Stimulated activated CD8-positive, alpha-beta memory T cell treated with anti-CD3 and anti-CD28 coated beads, Interleukin-15, amount 100 ng/mL, for 1 hour (primary cell): ENCODE measurements around the gene NGDN.

ENCODE experiments used
- DNase-seq: peaks from one replicate; pipeline ENCODE4 v3.0.0-alpha.2; 2020; ENCODE audit warnings: low read depth

The NGDN gene

GRCh38 chr14:23478109-23478759 is 8.7 kb downstream of the NGDN start:
- DNase-seq, result peak; percentile 50

- no peak for DNase-seq
Measured at GRCh38 chr14:23481362-23481970, 12.0 kb downstream of the NGDN start.

- no peak for DNase-seq
Measured at GRCh38 chr14:23481979-23482822, 12.7 kb downstream of the NGDN start.

GRCh38 chr14:23482823-23483148 is 13.3 kb downstream of the NGDN start:
- no peak for DNase-seq

DNA sequence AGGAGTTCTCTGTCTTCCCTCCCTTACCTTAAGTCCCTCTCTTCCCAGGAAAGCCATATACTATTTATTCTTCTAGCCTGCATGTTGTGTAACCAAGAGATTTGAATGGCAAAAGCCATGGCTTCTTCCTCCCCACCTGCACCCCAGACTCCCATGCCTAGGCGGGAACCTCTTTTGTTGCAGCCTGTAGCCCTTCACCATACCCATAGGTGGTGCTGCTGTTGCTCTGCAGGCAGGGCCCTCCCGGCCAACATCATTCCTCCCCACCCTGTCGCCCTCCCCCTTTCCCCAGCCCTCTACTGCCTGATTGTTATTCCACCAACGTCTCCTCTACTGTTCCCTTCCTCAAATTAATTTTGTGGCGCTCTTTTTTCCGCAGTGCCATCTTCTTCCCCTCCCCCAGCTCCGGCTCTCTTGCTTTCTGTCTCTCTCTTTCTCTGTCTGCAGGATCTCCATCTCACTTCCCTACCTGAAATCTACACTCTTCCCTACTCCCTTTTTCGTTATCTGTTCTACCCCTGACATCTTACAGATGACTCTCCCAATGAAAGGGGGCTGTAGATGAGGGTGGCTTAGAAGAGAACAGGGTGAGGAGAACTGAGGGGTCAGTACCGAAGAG is 13.8 kb downstream of the NGDN start:
- DNase-seq, result no peak

DNA sequence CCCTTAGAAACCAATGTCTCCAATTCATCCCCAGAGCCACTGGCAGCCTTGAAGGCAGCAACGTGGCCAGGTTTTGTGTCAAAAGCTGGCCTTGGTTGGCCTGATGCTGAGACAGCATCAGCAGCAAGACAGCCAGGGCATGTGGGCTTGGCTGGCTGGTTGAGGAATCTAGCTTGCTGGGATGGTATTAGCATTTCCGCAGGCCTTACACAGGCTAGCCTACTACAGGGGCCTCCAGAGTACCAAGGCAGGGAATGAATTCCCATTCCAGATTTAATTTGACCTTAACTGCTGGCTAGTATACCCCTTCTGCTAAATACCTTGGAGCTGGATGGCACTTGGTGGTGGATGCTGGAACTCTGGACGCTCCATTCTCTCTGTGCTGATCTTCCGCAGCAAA is 15.8 kb downstream of the NGDN start:
- DNase-seq, result no peak

DNA sequence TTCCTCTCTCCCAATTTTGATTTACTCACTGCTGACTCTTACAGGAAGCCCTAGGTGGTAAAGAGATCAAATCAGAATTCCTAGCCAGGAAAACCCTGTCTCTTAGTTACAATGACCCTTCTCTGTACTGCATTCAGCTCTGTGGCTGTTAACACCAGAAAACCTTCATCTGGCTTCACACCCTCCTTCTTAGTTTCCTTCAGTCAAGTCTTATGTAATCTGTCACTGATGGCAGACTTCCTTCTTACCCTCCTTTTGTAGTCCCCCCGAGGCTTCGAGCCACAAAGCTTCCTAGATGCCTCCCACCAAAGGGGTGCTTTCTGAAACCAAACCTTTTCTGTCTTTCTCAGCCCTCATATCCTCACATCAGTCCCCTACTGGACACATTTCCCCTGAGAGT is 16.5 kb downstream of the NGDN start:
- no peak for DNase-seq

- DNase-seq, result no peak
Measured at GRCh38 chr14:23487216-23487615, 17.7 kb downstream of the NGDN start.

DNA sequence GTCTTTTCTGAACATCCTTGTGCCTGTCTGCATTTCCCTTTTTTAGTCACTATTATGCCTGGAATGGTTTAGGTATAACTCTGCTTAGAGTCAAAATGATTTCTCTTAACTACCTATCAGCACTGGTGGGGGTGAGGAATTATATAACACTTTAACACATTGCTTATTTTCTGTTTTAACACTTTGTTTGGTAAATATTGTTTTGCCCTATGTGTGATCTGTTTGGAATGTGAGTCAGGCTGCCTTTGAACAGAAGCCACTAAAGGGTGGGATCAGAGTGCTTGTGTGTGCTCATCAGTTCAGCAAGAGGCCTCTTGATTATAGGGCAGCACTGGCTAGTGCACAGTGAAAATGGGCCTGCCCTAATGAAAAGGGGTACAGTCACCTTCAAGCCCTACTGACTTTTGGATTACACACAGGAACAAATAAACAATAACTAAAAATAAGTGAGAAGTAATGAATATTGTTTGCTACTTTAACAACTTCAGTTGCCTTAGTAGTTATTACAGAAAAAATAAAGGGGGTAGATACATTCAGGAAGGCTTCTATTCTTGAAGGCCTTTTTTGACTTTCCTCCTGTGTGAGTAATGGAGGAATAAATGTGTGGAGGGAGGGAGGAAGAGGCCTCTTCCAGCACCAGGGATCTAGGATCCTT is 23.2 kb downstream of the NGDN start:
- DNase-seq, result no peak

DNA sequence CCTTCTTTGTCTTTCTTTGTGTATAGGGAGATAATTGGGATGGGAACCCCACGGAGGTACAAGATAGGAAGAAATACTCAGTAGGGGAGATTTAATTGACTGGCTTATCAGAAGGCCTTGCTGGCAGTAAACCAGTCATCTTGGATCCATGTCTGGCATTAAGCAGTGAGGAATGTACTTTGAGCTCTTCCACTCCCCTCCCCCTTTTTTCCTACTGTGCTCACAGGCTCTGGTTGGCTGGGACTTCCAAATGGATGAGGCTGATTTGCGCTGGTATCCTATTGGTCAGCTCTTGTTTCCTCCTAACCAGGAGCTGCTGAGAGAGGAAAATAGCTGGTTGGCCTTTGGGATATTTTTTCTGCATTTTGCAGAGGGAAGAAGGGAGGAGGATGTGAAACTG is 24.7 kb downstream of the NGDN start:
- DNase-seq, result no peak

- DNase-seq, result no peak
Measured at GRCh38 chr14:23512156-23512555, 42.7 kb downstream of the NGDN start.

- no peak for DNase-seq
Measured at GRCh38 chr14:23513005-23513817, 43.7 kb downstream of the NGDN start.

DNA sequence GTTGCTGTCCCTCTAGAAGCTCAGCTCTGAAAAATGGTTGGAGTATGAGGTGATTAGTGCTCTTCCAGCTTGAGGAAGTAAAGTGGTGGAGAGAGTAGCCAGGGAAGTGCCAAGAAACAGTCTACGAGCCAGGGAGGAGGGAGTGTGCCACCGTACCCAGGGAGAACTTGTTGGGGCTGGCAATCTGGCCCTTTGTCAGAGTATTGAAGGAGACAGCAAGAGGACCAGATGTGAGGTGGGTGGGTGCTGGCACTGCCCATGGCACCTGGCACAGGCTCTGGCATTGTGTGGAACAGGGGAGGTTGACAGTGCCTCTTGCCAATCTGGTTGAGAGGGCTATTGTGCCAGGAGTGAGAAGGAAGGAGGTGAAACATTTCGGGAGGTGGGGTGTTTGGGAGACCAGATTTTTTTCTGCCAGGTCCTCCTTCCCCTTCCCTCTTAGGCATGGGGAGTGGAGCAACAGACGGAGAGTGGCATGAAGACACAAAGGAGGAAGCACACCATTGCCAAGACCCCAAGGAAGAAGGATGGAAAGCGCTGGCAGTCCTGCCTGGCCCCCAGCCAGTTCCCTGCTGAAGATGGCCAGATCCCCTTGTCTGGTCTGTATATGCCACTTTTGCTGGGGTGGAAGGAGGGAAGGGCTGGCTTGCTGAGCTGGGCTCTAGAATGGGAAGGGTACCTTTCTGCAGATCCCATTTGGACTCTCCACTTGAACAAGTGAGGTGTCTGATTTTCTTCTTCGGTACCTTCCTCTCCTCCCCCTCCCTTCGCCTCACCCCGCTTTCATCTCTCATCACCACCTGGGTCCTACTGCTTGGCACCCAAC is 44.5 kb downstream of the NGDN start:
- DNase-seq, result no peak

GRCh38 chr14:23514644-23514957 is 45.1 kb downstream of the NGDN start:
- no peak for DNase-seq

- DNase-seq, result no peak
Measured at GRCh38 chr14:23517650-23518326, 48.3 kb downstream of the NGDN start.

DNA sequence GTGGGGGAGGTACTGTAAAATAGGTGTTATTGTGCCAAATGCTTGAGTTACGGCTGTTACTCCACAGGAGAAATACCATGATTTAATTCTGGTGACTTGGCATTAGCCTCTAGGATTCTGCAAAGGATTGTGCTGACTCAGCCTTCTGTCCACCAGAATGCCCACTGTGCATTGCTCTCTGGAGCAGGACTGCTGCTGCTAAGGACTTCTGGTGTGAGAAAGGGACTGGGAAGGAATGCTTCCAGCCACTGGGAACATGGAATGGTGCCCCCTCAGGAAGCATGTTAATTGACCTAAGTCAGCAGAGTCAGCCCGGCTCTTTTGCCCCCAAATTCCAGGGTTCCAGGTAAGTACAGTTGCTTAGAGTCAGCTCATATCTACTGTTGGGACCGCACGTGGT is 49.2 kb downstream of the NGDN start:
- DNase-seq, result no peak

DNA sequence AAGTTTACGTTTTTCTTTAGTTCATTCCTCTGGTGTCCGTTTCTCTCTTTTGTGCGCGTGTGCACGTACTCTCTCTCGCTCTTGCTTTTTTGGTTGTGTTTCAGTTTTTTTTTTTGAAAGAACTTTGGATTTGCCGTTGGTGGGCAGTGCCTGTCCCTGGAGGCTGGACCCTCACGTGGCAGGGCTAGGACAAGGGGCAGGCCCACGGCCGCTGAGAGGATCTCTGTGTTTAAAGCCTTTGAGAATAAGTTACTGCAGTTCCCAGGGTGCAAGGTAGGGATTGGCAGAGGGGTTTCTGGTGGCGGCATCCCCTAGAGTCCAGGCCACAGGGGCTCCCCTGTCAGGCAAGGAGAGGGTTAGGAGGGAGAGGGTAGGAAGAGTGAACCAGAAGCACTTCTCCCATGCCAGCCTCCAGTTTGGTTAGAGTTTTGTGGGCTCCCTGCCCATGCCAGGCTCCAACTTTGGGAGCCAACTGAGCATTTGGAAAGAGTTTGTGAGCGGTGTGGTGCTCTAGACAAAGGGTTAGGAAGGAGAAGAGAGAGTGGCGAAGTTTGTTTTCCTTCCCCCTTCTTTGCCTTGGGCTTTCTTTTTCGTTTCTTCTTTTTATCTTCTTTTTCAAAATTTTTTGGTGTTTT is 51.5 kb downstream of the NGDN start:
- DNase-seq, result no peak

GRCh38 chr14:23521785-23522640 is 52.5 kb downstream of the NGDN start:
- DNase-seq, result no peak
